ENCODE measurements around the gene NDUFB2. TPM values are rescaled to one million over a fixed set of nuclear protein-coding genes. Genes with fewer than 3 reads are reported as not detected.

NDUFB2 gene
- total and polyA plus RNA-seq, 9 of the 15 experiments (the other 6 are each of a cell fraction or from before 2014, with no cell fraction given) = 220 to 2,075 (median 320) TPM

DNA sequence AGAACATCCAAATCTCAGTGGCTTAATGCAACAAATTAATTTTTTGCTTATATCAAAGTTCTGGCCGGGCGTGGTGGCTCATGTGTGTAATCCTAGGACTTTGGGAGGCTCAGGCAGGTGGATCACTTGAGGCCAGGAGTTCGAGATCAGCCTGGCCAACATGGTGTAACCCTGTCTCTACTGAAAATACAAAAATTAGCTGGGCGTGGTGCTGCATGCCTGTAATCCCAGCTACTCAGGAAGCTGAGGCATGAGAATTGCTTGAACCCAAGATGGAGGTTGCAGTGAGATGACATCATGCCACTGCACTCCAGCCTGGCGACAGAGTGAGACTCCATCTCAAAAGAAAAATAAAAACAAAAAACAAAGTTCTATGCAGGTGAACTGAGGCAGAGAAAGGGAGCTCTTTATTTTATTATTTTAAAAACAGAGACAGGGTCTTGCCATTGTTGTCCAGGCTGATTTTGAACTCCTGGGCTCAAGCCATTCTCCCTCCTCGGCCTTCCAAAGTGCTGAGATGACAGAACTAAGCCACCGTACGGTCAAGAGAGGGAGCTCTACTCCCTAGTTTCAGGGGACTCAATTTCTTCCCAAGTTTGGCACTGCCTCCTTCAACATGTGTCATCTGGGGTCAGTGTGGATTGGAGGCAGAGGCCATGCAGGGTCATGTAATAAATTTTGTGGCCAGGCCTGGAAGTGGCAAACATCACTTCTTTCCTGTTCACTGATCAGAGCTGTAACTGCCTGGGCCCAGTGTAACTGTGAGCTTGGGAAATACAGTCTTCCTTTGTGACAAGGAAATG is 21.4 kb upstream of the NDUFB2 start (continued):
- TF ChIP-seq, protein P1, sequence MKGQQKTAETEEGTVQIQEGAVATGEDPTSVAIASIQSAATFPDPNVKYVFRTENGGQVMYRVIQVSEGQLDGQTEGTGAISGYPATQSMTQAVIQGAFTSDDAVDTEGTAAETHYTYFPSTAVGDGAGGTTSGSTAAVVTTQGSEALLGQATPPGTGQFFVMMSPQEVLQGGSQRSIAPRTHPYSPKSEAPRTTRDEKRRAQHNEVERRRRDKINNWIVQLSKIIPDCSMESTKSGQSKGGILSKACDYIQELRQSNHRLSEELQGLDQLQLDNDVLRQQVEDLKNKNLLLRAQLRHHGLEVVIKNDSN (CRISPR knock-in tag; IDR thresholded peaks at IDR 0.05) = no peak
- TF ChIP-seq KLF10 (CRISPR knock-in tag; IDR thresholded peaks at IDR 0.05) (no peak), NFATC3 (IDR thresholded peaks at IDR 0.05) (no peak), RAD21 (CRISPR knock-in tag; conservative IDR thresholded peaks at IDR 0.05 in 1 of 2, IDR thresholded peaks at IDR 0.05 in 1 of 2) (peak; percentile 83 to 90), ZNF445 (CRISPR knock-in tag; IDR thresholded peaks at IDR 0.05; ENCODE audit: low read depth) (no peak), SAFB2 (IDR thresholded peaks at IDR 0.05; ENCODE audit: borderline replicate concordance, low read depth, low read length, severe bottlenecking) (no peak), MCM2 (IDR thresholded peaks at IDR 0.05; ENCODE audit: low read depth) (no peak), NCOR1 (IDR thresholded peaks at IDR 0.05) (peak; percentile 21; the same call in 1 of the 2 replicates), SMARCA5 (IDR thresholded peaks at IDR 0.05) (no peak), ZKSCAN1 (IDR thresholded peaks at IDR 0.05; ENCODE audit: low read depth, low read length) (no peak), BCOR (IDR thresholded peaks at IDR 0.05) (no peak), XRCC3 (IDR thresholded peaks at IDR 0.05) (no peak), MEF2D (tag; conservative IDR thresholded peaks at IDR 0.05; ENCODE audit: low read depth) (0 out of 2 replicates have a peak, but pooled peaks have one; percentile 26), ZKSCAN3 (CRISPR knock-in tag; IDR thresholded peaks at IDR 0.05) (no peak), SAP30 (IDR thresholded peaks at IDR 0.05; ENCODE audit: borderline replicate concordance, insufficient read depth, low read depth, low read length, poor library complexity, severe bottlenecking) (no peak), ZFP30 (CRISPR knock-in tag; IDR thresholded peaks at IDR 0.05; ENCODE audit: borderline replicate concordance) (no peak), XRCC5 (IDR thresholded peaks at IDR 0.05; ENCODE audit: low read depth, low read length) (no peak), HCFC1 (IDR thresholded peaks at IDR 0.05; ENCODE audit: low read depth, low read length) (no peak)
- TF ChIP-seq, protein P2, sequence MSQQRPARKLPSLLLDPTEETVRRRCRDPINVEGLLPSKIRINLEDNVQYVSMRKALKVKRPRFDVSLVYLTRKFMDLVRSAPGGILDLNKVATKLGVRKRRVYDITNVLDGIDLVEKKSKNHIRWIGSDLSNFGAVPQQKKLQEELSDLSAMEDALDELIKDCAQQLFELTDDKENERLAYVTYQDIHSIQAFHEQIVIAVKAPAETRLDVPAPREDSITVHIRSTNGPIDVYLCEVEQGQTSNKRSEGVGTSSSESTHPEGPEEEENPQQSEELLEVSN (IDR thresholded peaks at IDR 0.05; ENCODE audit: borderline replicate concordance in 1 of 2, extremely low read depth in 1 of 2, insufficient read depth in 1 of 2, insufficient read length in 1 of 2, low read depth in 1 of 2, low read length in 1 of 2, poor library complexity in 1 of 2, severe bottlenecking in 1 of 2) = no peak
- TF ChIP-seq, protein P3, sequence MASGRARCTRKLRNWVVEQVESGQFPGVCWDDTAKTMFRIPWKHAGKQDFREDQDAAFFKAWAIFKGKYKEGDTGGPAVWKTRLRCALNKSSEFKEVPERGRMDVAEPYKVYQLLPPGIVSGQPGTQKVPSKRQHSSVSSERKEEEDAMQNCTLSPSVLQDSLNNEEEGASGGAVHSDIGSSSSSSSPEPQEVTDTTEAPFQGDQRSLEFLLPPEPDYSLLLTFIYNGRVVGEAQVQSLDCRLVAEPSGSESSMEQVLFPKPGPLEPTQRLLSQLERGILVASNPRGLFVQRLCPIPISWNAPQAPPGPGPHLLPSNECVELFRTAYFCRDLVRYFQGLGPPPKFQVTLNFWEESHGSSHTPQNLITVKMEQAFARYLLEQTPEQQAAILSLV (tag; IDR thresholded peaks at IDR 0.05) = no peak
- TF ChIP-seq, protein P4, sequence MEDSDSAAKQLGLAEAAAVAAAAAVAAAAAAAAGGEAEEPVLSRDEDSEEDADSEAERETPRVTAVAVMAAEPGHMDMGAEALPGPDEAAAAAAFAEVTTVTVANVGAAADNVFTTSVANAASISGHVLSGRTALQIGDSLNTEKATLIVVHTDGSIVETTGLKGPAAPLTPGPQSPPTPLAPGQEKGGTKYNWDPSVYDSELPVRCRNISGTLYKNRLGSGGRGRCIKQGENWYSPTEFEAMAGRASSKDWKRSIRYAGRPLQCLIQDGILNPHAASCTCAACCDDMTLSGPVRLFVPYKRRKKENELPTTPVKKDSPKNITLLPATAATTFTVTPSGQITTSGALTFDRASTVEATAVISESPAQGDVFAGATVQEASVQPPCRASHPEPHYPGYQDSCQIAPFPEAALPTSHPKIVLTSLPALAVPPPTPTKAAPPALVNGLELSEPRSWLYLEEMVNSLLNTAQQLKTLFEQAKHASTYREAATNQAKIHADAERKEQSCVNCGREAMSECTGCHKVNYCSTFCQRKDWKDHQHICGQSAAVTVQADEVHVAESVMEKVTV (CRISPR knock-in tag; IDR thresholded peaks at IDR 0.05) = peak; percentile 74
- TF ChIP-seq, protein P5, sequence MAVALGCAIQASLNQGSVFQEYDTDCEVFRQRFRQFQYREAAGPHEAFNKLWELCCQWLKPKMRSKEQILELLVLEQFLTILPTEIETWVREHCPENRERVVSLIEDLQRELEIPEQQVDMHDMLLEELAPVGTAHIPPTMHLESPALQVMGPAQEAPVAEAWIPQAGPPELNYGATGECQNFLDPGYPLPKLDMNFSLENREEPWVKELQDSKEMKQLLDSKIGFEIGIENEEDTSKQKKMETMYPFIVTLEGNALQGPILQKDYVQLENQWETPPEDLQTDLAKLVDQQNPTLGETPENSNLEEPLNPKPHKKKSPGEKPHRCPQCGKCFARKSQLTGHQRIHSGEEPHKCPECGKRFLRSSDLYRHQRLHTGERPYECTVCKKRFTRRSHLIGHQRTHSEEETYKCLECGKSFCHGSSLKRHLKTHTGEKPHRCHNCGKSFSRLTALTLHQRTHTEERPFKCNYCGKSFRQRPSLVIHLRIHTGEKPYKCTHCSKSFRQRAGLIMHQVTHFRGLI (CRISPR knock-in tag; IDR thresholded peaks at IDR 0.05) = no peak

All from K562 (cell line).